ENCODE data around the gene GAB4.
"Not testable (repeated sequence)": the region's sequence is repeated elsewhere in the genome, so short reads cannot be mapped to it uniquely, and the experiment has no call there.

The GAB4 gene

DNA sequence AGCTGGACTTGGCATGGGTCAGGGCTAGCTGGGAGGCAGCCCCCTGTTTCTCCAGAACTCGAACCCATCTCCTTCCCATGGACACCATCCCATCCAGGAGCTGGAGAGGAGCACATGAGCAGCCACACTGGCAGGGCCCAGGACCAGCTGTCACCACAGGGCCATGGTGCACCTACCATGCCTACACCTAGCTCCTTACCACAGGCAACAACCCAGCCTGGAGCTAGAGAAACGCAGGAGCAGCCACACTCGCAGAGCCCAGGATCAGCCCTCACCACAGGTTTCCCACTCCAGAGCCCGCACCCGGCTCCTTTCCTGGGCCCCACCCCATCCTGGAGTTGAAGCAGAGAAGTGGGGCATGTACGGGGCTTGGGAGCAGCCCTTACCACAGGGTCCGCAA lies 50.2 kb downstream of the GAB4 start:
- no peak for FAIRE-seq

DNA sequence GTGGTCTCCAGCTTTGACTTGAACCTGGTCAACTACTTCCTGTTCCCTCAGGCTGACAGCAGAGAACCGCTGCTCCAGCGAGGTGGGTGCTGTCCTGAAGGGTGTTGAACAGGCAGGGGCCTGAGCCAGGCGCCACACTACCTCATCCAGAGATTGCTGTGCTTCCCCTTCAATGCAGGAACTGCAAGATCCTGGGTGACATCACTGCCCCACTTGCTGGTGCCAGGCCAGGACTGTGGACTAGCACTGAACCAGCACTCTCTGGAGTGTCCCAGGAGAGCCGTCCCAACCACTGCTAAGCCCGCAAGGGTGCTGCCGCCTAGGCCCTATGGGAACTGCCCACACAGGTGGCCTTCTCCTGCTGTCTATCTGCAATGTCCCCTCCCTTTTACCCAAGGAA lies 51.7 kb downstream of the GAB4 start:
- no peak for FAIRE-seq

DNA sequence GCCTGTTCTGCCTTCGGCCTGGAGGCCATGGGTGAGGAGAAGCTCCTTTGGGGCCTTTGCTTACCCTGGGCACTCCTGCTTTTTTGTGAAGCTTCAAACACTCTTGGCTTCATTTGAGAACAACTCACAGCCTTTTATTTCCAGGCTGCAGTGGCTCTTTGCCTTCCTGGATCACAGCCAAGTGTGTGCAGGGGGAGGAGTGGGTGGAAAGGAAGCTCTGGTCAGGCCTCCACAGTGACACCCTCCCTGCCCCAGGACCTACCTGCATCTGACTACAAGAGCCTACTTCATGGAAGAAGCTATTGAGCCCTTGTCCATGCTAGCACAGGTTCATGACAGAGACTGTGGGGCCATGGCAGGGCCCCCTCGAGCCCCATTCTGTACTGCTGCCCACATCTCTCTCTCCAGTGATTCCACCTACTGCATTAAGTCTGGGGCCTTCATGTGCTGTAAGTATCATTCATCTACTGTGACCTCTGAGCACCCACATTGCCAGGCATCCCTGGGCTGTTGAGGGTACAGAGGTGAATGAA lies 52.3 kb downstream of the GAB4 start:
- no peak for FAIRE-seq

DNA sequence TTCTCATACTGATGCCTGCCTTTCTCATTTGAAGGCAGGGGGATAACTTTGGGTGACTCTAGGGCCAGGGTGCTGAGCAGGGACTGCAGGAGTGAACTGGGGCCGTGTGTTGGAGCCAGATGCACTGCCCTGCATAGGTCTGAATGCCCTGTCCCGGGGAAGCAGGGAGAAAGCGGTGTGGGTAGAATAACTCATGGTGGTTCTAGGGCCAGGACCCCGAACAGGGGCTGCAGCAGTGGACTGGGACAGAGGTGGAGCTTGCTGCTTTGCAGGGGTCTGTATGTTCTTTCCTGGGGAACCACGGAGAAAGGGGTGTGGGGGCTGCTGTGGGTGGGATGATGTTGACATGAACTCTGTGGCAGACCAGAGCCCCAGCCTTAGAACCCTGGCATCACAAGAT lies 52.9 kb downstream of the GAB4 start:
- FAIRE-seq: no peak

DNA sequence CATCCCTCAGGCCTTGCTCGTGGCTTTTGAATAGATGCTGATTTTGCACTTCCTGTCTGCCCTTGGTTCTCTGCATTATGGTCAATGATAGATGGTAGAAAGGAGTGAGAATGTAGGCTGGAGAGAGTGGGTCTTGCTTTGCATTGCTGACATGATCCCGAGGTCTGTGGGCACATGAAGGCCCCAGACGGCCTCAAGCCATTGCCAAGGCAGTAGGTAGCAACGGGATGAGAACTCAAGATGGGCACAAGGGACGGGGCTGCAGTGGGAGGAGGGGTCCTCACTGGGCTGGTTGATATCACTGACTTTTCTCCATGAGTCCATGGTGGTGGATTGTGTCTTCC lies 54.0 kb downstream of the GAB4 start:
- FAIRE-seq: no peak

DNA sequence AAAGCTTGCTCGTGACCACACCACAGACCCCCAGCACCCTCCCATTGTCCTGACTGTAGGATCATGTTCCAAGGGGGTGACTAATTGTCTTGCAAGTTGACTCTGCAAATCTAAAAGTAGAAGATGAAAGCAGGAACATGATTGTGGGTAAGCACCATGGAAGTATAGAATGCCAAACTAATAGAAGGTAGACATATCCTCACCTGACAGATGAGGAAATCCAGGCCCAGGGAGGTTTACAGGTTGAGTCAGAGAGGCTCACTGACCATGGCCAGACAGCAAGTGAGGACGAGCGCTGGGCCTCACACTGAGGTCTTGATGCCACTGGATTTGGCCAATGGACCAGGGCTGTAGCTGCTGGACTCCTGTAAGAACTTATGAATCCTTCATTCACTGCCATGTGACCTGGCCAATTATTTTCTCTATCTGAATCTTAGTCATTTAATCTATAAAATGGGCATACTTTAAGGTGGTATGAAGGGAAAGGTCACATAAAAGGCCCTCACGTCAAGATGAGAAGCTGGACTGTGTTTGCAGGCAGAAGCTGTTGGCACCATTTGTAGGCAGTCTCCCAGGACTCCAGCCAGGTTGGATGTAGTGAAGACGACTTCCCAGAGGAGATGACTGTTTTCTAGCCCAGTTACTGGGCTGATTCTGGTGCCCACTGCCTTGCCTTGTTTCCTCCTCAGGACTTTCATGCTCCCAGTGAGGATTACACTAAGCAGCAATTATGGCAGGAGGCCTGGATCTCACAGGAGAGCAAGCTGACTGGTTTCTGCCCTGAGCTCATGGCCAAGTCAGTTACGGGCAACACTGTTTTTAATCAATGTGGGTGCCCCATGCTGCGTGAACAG lies 54.6 kb downstream of the GAB4 start:
- FAIRE-seq: no peak

DNA sequence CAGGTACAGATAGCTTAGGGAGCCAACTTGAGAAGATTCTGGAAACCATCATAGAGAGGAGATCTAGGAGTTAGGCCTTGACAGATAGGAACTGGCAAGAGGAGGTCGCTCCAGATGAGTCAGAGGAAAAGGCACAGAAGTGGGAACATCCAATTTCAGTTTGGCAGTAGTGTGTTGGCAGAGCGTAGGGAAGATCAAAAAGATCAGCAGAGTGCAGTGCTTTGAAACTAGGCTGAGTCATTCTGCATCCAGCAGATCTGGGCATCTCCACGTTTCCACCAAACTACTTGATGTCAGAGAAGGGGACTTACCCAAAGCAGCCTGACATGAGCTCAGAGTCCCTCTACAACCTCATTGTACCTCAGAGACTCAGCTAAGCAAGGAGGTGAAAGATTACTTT lies 58.5 kb downstream of the GAB4 start:
- FAIRE-seq: no peak

DNA sequence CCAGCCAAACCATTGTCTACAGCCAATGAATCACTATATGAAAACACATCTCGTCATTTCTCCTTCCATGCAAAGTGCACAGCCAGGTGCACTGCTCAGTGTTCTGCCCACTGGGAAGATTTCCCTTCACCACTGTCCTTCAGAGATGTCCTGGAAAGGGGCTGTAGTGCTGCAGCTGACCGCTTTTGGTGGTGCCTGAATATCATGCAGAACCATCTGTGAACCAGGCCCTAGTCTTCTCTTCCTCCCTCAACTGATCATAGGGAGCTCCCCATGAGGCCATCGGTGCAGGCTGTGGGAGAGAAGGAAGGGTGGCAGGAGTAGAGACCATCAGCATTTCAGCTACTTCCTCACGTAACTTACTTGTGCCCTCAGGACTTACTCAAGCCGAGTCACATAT lies 70.2 kb downstream of the GAB4 start:
- FAIRE-seq: no peak

DNA sequence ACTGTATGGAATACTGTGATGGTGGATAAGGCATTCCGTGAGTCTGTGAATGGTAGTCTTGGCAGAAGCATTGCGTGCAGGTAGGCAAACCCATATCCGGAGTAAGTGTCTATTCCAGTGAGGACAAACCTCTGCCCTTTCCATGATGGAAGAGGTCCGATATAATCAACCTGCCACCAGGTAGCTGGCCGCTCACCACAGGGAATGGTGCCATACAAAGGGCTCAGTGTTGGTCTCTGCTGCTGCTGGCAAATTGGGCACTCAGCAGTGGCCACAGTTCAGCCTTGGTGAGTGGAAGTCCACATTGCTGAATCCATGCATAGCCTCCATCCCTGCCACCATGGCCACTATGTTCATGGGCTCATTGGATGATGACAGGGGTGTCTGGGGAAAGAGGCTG lies 70.8 kb downstream of the GAB4 start:
- not testable (repeated sequence) for FAIRE-seq

DNA sequence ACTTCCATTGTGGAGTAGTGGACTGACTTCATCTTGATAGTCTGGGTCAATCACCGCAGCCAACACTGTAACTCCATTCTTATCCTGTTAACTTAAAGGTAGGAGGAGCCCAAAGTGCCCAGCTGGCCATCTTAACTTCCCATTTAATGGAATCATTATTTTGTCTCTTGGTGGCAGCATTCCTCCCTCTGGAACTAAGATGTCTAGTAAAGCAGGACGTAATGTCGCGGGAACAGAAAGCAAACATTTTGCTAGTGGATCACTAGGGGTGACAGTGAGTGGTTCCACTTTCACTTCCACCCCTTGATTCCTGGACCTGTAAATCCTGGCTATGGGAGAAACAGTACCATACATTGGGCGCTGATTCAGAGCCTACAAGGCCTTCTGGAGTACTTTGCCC lies 71.4 kb downstream of the GAB4 start:
- FAIRE-seq: no peak

DNA sequence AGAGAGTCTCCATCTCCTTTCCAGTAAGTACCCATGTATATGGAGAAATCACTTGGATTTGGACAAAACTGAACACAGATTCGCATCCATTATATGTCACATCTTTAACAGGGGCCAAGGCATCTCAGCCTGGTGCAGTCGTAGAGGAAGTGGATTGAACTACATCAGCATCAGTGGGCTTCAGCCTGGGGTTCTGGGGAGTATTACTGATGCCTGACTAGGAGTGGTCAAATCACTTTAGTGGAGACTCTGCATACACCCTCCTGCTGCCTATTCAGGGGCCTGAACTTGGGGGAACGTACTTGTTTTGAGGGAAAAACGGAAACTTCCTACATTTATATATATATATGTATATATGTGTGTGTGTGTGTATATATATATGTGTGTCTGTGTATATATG lies 72.8 kb downstream of the GAB4 start:
- FAIRE-seq: no peak

DNA sequence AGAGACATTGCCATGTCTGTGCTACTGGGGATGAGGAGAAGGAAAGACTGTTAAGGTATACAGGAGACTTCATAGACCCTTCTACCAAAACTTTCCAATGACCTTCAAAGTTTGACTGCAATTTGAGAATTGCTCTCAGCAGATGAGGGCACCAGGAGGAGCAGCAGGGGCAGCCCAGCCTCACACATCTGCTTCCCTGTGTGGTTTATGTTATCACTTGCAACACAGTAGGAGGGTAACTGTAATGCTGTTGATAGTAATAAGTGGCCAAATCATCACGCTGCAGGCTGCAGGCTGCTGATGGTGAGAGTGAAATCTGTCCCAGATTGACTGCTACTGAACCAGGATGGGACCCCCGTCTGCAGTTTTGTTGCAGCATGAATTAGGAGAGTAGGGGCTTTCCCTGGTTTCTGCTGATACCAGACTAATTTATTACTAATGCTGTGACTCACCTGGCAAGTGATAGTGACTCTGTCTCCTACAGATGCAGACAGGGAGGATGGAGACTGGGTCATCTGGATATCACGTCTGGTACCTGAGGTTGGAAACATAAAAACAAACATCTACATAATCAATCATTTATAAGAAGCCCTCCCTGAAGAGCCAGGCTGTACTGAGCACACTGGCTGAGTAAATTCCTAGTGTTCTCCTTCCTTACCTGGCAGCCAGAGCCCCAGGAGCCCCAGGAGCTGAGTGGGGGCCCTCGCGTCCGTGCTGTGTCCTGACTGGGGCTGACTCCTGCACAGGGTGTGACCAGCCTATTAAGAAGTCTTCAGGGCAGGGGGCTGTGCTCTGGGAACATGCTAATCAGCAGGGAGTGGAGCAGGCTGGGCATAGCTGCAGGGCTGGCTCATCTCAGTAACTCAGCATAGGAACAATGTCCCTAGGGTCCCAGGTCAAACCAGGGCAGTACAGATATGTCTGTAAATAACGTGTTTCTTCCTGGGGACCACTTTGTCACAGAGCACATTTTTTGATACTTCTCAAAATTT lies 74.4 kb downstream of the GAB4 start:
- no peak for FAIRE-seq

DNA sequence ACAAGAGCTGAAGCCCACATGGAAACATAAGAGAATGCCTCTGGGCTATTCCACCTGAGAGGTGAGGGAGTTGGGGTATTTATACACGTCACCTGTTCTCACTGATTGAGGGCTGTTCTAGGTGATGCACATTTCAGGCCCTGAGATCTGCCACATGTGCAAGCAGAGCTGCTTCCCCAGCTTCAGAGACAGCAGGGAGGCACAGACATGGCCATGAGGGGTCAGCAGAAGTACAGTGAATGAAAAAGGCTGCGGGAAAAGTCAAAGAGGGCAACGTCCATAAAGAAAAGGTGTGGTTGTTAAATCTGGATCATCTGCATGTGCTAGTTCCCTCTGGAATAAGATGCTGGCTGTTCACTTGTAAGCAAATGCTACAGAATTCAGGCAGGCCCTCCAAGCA lies 75.4 kb downstream of the GAB4 start:
- FAIRE-seq: no peak

DNA sequence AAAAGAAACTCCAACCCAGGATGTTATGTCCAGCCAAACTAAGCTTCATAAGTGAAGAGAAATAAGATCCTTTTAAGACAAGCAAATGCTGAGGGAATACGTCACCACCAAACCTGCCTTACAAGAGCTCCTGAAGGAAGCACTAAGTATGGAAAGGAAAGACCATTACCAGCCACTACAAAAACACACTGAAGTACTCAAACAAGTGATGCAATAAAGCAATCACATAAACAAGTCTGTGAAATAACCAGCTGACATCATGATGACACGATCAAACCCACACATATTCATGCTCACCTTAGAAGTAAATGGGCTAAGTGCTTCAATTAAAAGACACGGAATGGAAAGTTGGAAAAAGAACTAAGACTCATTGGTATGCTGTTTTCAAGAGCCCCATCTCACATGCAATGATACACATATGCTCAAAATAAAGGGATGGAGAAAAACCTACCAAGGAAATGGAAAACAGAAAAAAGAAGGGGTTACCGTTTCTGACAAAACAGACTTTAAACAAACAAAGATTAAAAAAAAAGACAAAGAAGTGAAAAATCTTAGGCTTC lies 82.5 kb downstream of the GAB4 start:
- FAIRE-seq: no peak

DNA sequence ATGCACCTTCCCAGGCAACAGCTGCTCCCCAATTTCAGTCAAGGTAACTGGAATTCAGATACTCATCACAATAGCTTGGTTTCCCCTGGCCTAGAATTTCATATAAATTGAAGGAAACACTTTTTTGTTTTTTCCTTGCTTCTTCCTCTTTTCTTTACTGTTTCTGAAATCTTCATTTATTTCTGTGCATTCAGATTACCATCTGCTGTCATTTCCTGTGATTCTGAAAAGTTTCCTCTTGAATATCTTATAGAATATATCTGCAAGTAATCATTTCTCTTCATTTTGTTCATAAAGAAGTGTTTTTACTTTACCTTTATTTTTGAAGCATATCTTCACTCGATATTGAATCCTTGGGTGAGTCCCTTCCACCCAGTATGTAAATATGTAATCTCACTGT lies 85.3 kb downstream of the GAB4 start:
- no peak for FAIRE-seq

DNA sequence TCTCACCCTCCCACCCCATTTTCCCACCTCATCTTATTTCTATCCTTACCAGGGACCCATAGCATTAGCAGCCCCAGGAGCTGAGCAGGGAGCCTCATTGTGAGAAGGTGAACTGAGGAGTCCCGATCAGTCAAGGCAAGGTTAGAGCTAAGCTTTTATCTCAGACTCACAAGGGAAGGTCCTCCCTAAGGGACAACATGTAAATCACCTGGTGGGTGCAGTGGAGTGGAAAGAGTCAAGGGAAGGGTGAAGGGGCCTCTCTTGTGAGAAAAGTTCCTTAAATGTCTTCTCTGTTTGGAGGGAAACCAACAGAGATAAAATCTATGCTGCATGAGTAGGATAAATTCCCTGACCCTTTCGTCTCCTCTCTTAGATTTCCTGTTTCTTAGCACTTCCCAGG lies 85.9 kb downstream of the GAB4 start:
- no peak for FAIRE-seq

DNA sequence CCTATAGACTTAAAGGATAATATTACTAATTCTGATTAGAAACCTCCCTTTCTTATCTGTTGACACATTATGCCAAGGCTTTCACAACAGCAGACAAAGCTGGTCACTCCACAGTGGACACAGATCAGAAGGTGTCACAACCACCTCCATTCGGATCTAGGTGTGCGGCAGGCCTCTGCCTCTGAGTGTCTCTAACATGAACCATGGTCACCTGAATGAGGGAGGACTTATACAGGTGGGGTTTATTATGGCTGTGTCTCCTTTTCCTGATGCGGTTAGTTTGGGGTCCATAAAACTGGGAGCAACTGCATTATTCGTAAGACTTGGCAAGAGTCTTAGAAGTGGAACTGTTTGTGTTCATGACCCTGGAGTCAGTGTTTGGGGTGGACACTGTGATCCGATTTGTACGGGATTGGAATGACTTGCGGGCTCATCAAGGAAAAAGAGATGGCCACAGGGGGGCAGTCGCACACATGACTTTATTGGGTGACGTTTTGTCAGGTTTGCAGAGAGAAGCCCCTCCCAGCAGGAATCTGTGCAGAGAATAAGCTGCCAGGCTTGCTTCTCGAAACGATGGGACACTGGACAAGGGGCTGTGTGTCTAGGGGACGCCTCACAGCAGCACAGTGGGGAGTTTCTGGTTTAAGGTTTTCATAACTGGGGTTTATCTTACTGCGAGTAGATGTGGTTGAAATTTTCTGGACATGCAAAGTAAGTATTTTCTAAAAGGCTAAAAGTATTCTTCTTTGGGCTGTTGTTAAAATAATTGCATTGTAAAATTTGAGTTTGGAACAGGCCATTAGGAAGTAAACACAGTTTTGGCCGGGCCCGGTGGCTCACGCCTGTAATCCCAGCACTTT lies 90.6 kb downstream of the GAB4 start:
- no peak for FAIRE-seq

DNA sequence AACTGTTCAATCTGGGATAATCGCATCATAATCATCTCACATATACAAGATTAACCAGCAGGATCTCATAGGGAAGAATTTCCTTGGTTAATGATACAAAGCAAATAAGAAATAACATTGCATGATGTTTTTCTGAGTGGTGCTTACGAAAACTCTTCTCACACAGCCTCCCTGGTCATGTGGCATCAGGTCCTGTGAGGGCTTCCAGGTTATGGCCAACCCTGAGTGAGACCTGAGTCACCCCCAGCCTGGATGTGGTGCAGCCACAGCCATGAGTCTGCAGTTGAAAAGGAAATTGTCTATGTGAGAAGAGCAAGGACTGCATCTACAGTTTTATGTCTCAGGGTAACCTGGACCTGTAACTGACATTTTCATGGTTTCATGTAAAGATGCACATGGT lies 92.3 kb downstream of the GAB4 start:
- no peak for FAIRE-seq

DNA sequence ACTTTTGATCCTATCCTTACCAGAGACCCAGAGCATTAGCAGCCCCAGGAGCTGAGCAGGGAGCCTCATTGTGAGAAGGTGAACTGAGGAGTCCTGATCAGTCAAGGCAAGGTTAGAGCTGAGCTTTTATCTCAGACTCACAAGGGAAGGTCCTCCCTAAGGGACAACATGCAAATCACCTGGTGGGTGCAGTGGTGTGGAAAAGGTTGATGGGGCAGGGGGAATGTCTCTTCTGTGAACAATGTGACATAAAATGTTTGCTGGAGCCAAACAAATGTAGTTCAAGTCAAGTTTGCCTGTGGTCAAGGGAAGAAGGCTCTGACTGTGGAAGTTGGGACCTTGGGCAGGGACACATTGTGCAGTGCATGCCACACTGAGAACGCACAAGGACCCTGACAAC lies 93.1 kb downstream of the GAB4 start:
- FAIRE-seq: not testable (repeated sequence)

DNA sequence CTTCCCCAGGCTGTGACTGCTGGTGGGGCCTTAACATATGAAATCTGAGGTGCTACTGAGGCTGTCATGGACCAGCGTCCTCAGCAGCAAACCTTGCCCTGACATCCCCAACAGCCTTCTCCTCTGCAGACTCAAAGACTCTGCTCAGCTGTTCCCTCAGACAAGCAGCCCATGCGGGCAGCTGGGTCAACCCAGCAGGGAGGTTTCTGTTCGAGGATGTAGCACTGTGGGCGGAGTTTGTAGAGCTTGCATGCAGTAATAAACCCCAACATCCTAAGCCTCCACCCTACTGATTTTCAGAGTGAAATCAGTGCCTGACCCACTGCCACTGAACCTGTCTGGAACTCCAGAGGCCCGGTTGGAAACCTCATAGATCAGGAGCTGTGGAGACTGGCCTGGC lies 94.0 kb downstream of the GAB4 start:
- no peak for FAIRE-seq

DNA sequence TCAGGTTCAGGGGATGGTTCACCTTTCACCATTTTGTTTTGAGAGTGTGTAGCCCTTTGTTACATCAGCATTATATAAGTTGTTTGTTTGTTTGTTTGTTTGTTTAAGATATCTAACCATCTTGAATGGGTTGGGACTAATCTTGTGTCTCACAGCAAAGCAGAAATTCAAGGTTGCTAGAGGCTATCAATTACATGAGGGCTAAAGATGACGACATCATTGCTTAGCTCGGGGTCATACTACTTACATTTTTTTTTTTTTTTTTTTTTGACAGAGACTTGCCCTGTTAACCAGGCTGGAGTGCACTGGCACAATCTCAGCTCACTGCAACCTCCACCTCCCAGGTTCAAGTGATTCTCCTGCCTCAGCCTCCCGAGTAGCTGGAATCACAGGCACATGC lies 95.7 kb downstream of the GAB4 start:
- FAIRE-seq: no peak
